WTC11 (cell line): ENCODE measurements around the gene CDA. TPM values are rescaled to one million over a fixed set of nuclear protein-coding genes. Genes with fewer than 3 reads are reported as not detected.

Source experiments
- ATAC-seq: fragments of 200-7000 bp; cut with Tn5 transposase; 2 replicates; pipeline ENCODE4 v1.10.0; 2021; ENCODE audit warnings: mild to moderate bottlenecking, moderate library complexity
- CTCF ChIA-PET: fragments of 300-600 bp; sonication (Branson Sonifier 250); formaldehyde crosslinking; loops from one replicate; lab custom pipeline; 2021; ENCODE audit warnings: antibody characterized with exemption; lab: Charles Lee
- POLR2A ChIA-PET: fragments of 350-600 bp; sonication (Branson Sonifier 250); formaldehyde crosslinking; loops from one replicate; lab custom pipeline; 2021; ENCODE audit warnings: antibody characterized with exemption; lab: Charles Lee
- DNase-seq: peaks from one replicate; pipeline ENCODE4 v3.0.0; 2021; ENCODE audit warnings: low spot score
- H3K27ac Mint-ChIP-seq: 2 replicates; pipeline ENCODE4 v1.8.0; 2021; ENCODE audit warnings: mixed read lengths
- H3K27me3 Mint-ChIP-seq: 2 replicates; pipeline ENCODE4 v1.8.0; 2021; ENCODE audit warnings: low read depth, mild to moderate bottlenecking, moderate library complexity, mixed read lengths
- H3K36me3 Mint-ChIP-seq: 2 replicates; pipeline ENCODE4 v1.8.0; 2021; ENCODE audit warnings: mixed read lengths
- H3K4me1 Mint-ChIP-seq: 2 replicates; pipeline ENCODE4 v1.8.0; 2022; ENCODE audit warnings: mixed read lengths
- H3K4me3 Mint-ChIP-seq: 2 replicates; pipeline ENCODE4 v1.8.0; 2021; ENCODE audit warnings: mild to moderate bottlenecking, moderate library complexity, mixed read lengths
- H3K9me3 Mint-ChIP-seq: 2 replicates; pipeline ENCODE4 v1.8.0; 2021; ENCODE audit warnings: mixed read lengths
- AFF4 ChIP-seq: sonication (generic); formaldehyde crosslinking; IDR thresholded peaks from 2 replicates; pipeline ENCODE4 v1.8.1; 2023; ENCODE audit warnings: mild to moderate bottlenecking, missing genetic modification reagents, borderline replicate concordance
- ATF1 ChIP-seq: sonication (generic); formaldehyde crosslinking; IDR thresholded peaks from 2 replicates; pipeline ENCODE4 v1.8.1; 2023; ENCODE audit warnings: mild to moderate bottlenecking, moderate library complexity, missing genetic modification reagents
- ATF6 ChIP-seq: sonication (generic); formaldehyde crosslinking; IDR thresholded peaks from 2 replicates; pipeline ENCODE4 v1.8.1; 2023; ENCODE audit warnings: mild to moderate bottlenecking, missing genetic modification reagents
- CBFB ChIP-seq: sonication (generic); formaldehyde crosslinking; IDR thresholded peaks from 2 replicates; pipeline ENCODE4 v1.8.1; 2022; ENCODE audit warnings: mild to moderate bottlenecking, low read depth, missing genetic modification reagents
- CREB1 ChIP-seq: sonication (generic); formaldehyde crosslinking; IDR thresholded peaks from 2 replicates; pipeline ENCODE4 v1.8.0; 2023; ENCODE audit warnings: mild to moderate bottlenecking, missing genetic modification reagents
- CTCF ChIP-seq: fragments of 200-600 bp; IDR thresholded peaks from 2 replicates; pipeline ENCODE4 v1.8.0; 2022; ENCODE audit warnings: antibody characterized with exemption
- FOXK1 ChIP-seq: sonication (generic); formaldehyde crosslinking; IDR thresholded peaks from 2 replicates; pipeline ENCODE4 v1.8.0; 2022; ENCODE audit warnings: mild to moderate bottlenecking, moderate library complexity, missing genetic modification reagents
- IRF2 ChIP-seq: sonication (generic); formaldehyde crosslinking; IDR thresholded peaks from 2 replicates; pipeline ENCODE4 v1.8.0; 2022; ENCODE audit warnings: low read depth, missing genetic modification reagents, borderline replicate concordance
- KAT7 ChIP-seq: sonication (generic); formaldehyde crosslinking; IDR thresholded peaks from 2 replicates; pipeline ENCODE4 v1.8.1; 2023; ENCODE audit warnings: missing genetic modification reagents, mild to moderate bottlenecking, borderline replicate concordance
- NFE2L1 ChIP-seq: sonication (generic); formaldehyde crosslinking; IDR thresholded peaks from 2 replicates; pipeline ENCODE4 v1.8.1; 2023; ENCODE audit warnings: missing genetic modification reagents
- RORB ChIP-seq: fragments of 250-450 bp; sonication (Bioruptor Pico); IDR thresholded peaks from 2 replicates; pipeline ENCODE4 v1.9.0; 2021; ENCODE audit warnings: mild to moderate bottlenecking
- ZNF121 ChIP-seq: sonication (generic); formaldehyde crosslinking; IDR thresholded peaks from 2 replicates; pipeline ENCODE4 v1.8.0; 2023; ENCODE audit warnings: missing genetic modification reagents
- ZNF219 ChIP-seq: sonication (generic); formaldehyde crosslinking; IDR thresholded peaks from 2 replicates; pipeline ENCODE4 v1.8.0; 2023; ENCODE audit warnings: missing genetic modification reagents, mild to moderate bottlenecking, borderline replicate concordance
- ZNF232 ChIP-seq: sonication (generic); formaldehyde crosslinking; IDR thresholded peaks from 2 replicates; pipeline ENCODE4 v1.8.0; 2022; ENCODE audit warnings: mild to moderate bottlenecking, missing genetic modification reagents
- ZNF532 ChIP-seq: fragments of 250-450 bp; sonication (Bioruptor Pico); IDR thresholded peaks from 2 replicates; pipeline ENCODE4 v1.9.0; 2021; ENCODE audit warnings: mild to moderate bottlenecking, borderline replicate concordance
- total RNA-seq: library from RNA; stranded (reverse); gene quantifications from 3 replicates; pipeline ENCODE4 v1.2.3, GENCODE V29; 2021
- TF ChIP-seq, protein P1 (sequence below): fragments of 250-450 bp; sonication (Bioruptor Pico); IDR thresholded peaks from 2 replicates; pipeline ENCODE4 v2.1.2; 2022; ENCODE audit warnings: mild to moderate bottlenecking, moderate library complexity
- TF ChIP-seq, protein P2 (sequence below): sonication (generic); formaldehyde crosslinking; IDR thresholded peaks from 2 replicates; pipeline ENCODE4 v1.8.1; 2023; ENCODE audit warnings: mild to moderate bottlenecking, missing genetic modification reagents, moderate library complexity

The CDA gene
- total RNA-seq, 1 experiment from 2014 or later = 12.5 TPM

GRCh38 chr1:20612221-20612746 is 23.4 kb downstream of the CDA start:
- no peak overlapping the region for H3K4me3 Mint-ChIP-seq
- H3K36me3 Mint-ChIP-seq = no peaks in the 10 kb centered on the region
- peaks cover 39% of the 10 kb centered on the region for H3K4me1 Mint-ChIP-seq
- no peak for TF ChIP-seq ATF1 (CRISPR knock-in tag)
- TF ChIP-seq CBFB (CRISPR knock-in tag) = no peak
- no peak for TF ChIP-seq NFE2L1 (CRISPR knock-in tag)
- no peak for TF ChIP-seq ZNF121 (CRISPR knock-in tag)
- TF ChIP-seq, protein P1, sequence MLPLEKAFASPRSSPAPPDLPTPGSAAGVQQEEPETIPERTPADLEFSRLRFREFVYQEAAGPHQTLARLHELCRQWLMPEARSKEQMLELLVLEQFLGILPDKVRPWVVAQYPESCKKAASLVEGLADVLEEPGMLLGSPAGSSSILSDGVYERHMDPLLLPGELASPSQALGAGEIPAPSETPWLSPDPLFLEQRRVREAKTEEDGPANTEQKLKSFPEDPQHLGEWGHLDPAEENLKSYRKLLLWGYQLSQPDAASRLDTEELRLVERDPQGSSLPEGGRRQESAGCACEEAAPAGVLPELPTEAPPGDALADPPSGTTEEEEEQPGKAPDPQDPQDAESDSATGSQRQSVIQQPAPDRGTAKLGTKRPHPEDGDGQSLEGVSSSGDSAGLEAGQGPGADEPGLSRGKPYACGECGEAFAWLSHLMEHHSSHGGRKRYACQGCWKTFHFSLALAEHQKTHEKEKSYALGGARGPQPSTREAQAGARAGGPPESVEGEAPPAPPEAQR (CRISPR knock-in tag) = no peak
- TF ChIP-seq ATF6 = no peak
- TF ChIP-seq KAT7 (CRISPR knock-in tag) = no peak
- no peak for TF ChIP-seq RORB (CRISPR knock-in tag)
- no peak for TF ChIP-seq IRF2
- no peak for TF ChIP-seq ZNF532 (CRISPR knock-in tag)
- no peak for TF ChIP-seq ZNF219 (CRISPR knock-in tag)
- no peak for TF ChIP-seq CTCF
- no peak for TF ChIP-seq AFF4 (CRISPR knock-in tag)
- no peak for TF ChIP-seq FOXK1
- TF ChIP-seq, protein P2, sequence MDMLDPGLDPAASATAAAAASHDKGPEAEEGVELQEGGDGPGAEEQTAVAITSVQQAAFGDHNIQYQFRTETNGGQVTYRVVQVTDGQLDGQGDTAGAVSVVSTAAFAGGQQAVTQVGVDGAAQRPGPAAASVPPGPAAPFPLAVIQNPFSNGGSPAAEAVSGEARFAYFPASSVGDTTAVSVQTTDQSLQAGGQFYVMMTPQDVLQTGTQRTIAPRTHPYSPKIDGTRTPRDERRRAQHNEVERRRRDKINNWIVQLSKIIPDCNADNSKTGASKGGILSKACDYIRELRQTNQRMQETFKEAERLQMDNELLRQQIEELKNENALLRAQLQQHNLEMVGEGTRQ (CRISPR knock-in tag) = no peak
- TF ChIP-seq ZNF232 = no peak
- TF ChIP-seq CREB1 = no peak
- H3K27me3 Mint-ChIP-seq = no peaks in the 10 kb centered on the region
- ChIA-PET CTCF (interaction anchor here (2.9 kb wide), 1 partner anchor 37 kb away, joined by 14 read pairs; no protein-coding TSS in a partner anchor), POLR2A (interaction anchor here (0.6 kb wide), 1 partner anchor 84 kb away, joined by 3 read pairs; no protein-coding TSS in a partner anchor)
- H3K9me3 Mint-ChIP-seq = no peaks in the 10 kb centered on the region
- no peak for DNase-seq
- no peak overlapping the region for H3K27ac Mint-ChIP-seq
- ATAC-seq = no peak; the same call in 1 of the 2 replicates
